GM12864 (cell line): ENCODE results near the gene TMSB4X.

ENCODE experiments used
- DNase-seq: peaks from one replicate; pipeline ENCODE4 v3.0.0-alpha.2; 2011; ENCODE audit warnings: low read depth
- H3K4me3 ChIP-seq: 2 replicates; pipeline ENCODE4 v1.5.1; 2011; ENCODE audit warnings: mild to moderate bottlenecking, low read depth, low read length, control low read depth
- TF ChIP-seq, protein P1 (sequence below): IDR thresholded peaks from 2 replicates; pipeline ENCODE4 v1.5.1; 2011; ENCODE audit warnings: low read depth, mild to moderate bottlenecking, moderate library complexity, low read length, control low read depth, inconsistent platforms; ENCODE audit errors: missing control alignments

The TMSB4X gene

DNA sequence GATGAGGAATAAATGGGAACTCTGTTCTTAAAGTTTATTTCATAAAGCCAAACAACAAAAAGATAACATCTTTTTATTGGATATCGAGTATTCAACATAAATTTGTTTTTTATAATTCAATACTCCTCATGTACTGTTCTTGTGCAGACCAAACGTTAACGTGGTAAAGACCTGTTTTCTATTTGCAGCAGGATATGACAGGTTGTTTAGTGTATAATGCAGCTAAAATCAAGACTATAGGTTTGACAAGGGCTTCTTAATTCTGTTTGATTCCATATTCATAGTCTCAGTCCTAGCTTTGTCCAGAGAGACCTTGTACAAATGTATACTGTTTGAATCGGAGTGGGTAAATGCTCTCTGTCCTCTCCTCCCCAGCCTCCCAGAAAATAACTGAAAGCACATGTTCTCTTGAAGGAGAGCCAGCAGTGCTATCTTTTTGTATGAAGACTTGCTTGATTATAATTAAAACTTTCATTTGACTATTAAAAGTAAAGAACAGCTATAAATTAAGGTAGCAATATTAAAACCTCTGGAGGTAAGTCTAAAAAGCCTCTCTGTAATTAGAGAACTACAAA lies 17.7 kb downstream of the TMSB4X start:
- DNase-seq = no peak
- TF ChIP-seq, protein P1, sequence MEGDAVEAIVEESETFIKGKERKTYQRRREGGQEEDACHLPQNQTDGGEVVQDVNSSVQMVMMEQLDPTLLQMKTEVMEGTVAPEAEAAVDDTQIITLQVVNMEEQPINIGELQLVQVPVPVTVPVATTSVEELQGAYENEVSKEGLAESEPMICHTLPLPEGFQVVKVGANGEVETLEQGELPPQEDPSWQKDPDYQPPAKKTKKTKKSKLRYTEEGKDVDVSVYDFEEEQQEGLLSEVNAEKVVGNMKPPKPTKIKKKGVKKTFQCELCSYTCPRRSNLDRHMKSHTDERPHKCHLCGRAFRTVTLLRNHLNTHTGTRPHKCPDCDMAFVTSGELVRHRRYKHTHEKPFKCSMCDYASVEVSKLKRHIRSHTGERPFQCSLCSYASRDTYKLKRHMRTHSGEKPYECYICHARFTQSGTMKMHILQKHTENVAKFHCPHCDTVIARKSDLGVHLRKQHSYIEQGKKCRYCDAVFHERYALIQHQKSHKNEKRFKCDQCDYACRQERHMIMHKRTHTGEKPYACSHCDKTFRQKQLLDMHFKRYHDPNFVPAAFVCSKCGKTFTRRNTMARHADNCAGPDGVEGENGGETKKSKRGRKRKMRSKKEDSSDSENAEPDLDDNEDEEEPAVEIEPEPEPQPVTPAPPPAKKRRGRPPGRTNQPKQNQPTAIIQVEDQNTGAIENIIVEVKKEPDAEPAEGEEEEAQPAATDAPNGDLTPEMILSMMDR = no peak

DNA sequence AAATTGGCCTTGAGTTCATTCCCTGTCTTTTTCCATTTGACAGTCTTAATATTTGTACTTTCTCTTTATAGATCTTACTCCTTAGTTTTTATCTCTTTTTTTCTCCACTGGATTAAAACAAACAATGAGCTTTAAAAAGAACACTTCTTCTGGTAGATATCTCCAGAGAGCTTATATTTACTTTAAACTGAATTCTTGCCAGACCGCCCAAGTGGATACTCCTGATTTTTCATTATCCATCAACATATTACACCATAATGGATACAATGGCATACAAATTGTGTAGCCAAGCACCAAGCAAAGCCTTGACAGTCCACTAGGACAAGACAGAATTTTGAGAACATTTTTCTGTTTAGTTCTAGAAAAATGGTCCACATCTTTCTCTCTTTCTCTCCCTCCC lies 18.9 kb downstream of the TMSB4X start:
- no peak for DNase-seq
- TF ChIP-seq, protein P1 = no peak
- no peak overlapping the region for H3K4me3 ChIP-seq

More for the DNA sequence above, 17.7 kb downstream of the TMSB4X start:
- no peak overlapping the region for H3K4me3 ChIP-seq

DNA sequence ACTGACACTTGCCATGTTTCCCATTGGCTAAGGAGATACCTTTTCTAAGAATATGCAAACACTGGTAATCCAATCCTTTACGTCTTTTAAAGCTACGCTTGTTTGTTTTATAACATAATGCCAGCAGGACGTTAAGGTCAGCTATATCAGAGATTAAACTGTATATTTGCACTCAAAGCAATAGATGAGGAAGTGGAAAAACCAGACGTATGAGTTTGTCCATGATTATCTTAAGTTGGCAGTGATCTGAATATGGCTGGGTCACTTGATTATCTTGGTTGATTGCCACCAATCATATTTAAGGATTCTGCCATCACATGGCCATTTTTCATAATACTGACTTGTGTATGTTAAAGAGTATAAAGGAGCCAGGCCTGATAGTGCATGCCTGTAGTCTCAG lies 19.4 kb downstream of the TMSB4X start:
- no peak for DNase-seq
- no peak overlapping the region for H3K4me3 ChIP-seq
- TF ChIP-seq, protein P1 = no peak

DNA sequence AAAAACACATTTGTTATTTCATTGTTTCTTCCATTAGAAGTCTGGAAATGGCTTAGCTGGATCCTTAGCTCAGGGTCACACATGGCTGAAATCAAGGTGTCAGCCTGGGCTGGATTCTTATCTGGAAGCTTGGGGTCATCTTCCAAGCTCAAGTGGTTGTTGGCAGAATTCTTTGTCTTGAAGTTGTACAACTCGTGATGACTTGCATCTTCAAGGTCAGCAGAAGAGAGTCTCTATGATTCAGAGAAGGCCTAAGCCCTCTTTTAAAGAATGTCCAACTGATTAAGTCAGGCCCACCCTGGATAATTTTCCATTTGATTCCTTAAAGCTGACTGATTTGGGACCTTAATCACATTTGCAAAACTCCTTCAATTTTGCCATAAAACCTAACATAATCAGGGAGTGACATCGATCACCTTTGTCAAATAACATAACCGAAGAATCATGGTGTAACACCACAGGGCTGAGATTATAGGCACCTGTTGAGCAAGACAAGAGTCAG lies 22.1 kb downstream of the TMSB4X start:
- H3K4me3 ChIP-seq = no peak overlapping the region
- DNase-seq = no peak
- TF ChIP-seq, protein P1 = no peak

DNA sequence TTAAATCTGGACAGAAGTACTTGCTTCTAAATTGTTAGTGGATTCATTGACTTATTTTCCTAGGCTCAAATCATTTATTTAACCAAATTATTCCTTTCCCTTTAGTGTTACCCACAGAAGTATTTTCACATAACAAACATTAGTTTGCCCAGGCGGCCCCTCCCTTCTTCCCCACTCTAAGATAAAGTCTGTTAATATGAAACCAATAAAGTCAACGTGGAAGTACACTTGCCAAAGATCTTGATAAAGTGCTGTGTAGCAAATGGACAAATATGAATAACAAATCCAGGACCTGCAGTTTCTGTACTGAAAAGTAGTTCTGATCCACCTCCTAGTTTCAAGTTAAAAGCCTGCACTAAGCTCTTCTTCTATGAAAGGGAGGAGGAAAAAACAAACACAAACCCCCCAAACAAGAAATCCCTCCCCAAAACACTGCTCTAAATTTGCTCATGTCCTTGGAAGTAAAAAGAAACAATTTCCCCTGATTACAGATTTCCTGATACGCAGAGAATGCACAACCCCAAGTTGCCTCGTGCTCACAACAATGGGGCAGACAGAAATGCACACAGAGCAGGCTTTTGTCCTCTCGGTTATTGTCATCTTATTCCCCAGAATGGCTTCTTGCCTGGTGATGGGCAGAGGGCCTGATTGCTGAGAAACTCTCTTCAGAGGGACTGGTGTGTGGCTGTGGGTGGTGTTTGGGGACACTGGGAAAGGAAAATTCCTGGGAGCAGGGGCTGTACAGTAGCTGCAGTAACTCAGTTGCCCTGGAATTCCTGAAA lies 23.2 kb downstream of the TMSB4X start:
- no peak for DNase-seq
- H3K4me3 ChIP-seq = no peak overlapping the region
- TF ChIP-seq, protein P1 = no peak

DNA sequence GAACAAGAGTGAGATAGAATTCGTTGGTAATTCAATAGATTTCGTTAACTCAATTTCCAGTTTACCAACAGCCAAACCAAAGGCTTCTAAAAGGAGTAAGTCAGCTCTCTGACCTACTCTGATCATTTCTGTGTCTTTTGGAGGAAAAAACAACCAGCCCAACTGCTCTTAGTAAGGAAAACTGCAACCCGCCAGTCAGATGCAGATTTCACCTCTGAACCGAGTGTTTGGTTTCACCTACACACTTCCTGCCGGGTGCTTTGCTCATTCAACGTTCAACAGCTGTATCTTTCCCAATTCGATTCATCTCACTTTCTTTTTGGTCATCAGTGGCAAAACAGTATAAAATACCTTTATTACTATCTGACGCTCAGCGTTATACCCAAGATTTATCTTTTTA lies 24.5 kb downstream of the TMSB4X start:
- no peak overlapping the region; the same call in 1 of the 2 replicates for H3K4me3 ChIP-seq
- DNase-seq = no peak
- TF ChIP-seq, protein P1 = no peak
